SK-N-MC (cell line): ENCODE data around the gene NRP1.

Source experiments
- EZH2 ChIP-seq: fragments of 200-600 bp; sonication (generic); IDR thresholded peaks from one replicate; pipeline ENCODE4 v1.6.1; 2017; ENCODE audit warnings: antibody characterized with exemption
- FOXP2 ChIP-seq: optimal IDR thresholded peaks from 2 replicates; pipeline ENCODE3; 2011; ENCODE audit warnings: mild to moderate bottlenecking, moderate library complexity; ENCODE audit not compliant: insufficient read depth; ENCODE audit errors: extremely low read length, control extremely low read depth
- POLR2AphosphoS5 ChIP-seq: IDR thresholded peaks from 2 replicates; pipeline ENCODE4 v1.6.1; 2012; ENCODE audit warnings: mild to moderate bottlenecking, low read depth, low read length, borderline replicate concordance

DNA sequence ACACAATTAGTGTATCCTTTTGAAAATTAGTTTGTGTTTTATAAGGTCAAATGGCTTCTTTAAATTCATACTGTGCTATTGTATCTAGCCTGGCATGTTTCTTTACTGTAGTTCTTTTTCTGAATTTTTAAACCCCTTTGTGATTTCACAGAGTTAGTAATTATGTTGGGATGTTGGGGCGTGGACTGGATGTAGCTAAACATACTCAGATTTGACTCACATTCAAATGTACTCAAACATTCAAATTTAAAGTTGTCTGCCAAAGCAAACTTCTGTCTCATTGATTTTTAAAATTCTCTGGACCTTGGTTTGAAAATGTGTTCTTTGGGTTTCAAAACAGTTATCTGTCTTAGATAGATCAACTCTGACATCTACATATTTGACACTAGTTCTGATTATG lies 7.2 kb upstream of the NRP1 start:
- TF ChIP-seq POLR2AphosphoS5 (no peak), EZH2 (no peak), FOXP2 (no peak)
